Muscle of arm (tissue), 12 donors: Measurements from ENCODE around the gene STK39. TPM values are rescaled to one million over a fixed set of nuclear protein-coding genes. Genes with fewer than 3 reads are reported as not detected.

Experiments used
- DNase-seq: peaks from one replicate; pipeline ENCODE4 v3.0.0-alpha.2; 2013
- polyA plus RNA-seq, 12 donors: library from polyadenylated mRNA; unstranded; fragments of 120-200 nt; gene quantifications; one replicate each; pipeline ENCODE4 v1.2.1, GENCODE V29; 2013; ENCODE audit not compliant: insufficient read length in 12 of 12

The STK39 gene
- polyA plus RNA-seq, 12 donors, result 15.5 to 26.4 (median 21.4) TPM; not detected in 1

- DNase-seq, result no peak
Measured at GRCh38 chr2:168015274-168015953, 232.0 kb downstream of the STK39 start.

- DNase-seq, result no peak
Measured at GRCh38 chr2:168009900-168010299, 237.5 kb downstream of the STK39 start.

GRCh38 chr2:168008646-168009195 lies 238.7 kb downstream of the STK39 start:
- no peak for DNase-seq

- no peak for DNase-seq
Measured at GRCh38 chr2:168006498-168006897, 240.9 kb downstream of the STK39 start.

GRCh38 chr2:168005586-168005985 lies 241.8 kb downstream of the STK39 start:
- no peak for DNase-seq

GRCh38 chr2:168003876-168004275 lies 243.5 kb downstream of the STK39 start:
- DNase-seq, result no peak

- DNase-seq, result no peak
Measured at GRCh38 chr2:168002021-168002553, 245.3 kb downstream of the STK39 start.

- no peak for DNase-seq
Measured at GRCh38 chr2:167992278-167992677, 255.1 kb downstream of the STK39 start.

GRCh38 chr2:167990062-167990461 lies 257.3 kb downstream of the STK39 start:
- no peak for DNase-seq

GRCh38 chr2:167988296-167988695 lies 259.1 kb downstream of the STK39 start:
- no peak for DNase-seq

GRCh38 chr2:167987558-167987957 lies 259.8 kb downstream of the STK39 start:
- no peak for DNase-seq

GRCh38 chr2:167987026-167987425 lies 260.4 kb downstream of the STK39 start:
- DNase-seq, result no peak

GRCh38 chr2:167986223-167986622 lies 261.2 kb downstream of the STK39 start:
- DNase-seq, result no peak

- DNase-seq, result no peak
Measured at GRCh38 chr2:167981945-167982344, 265.4 kb downstream of the STK39 start.

GRCh38 chr2:167980439-167980838 lies 267.0 kb downstream of the STK39 start:
- no peak for DNase-seq

GRCh38 chr2:167972746-167973145 lies 274.6 kb downstream of the STK39 start:
- DNase-seq, result no peak

- no peak for DNase-seq
Measured at GRCh38 chr2:167972020-167972419, 275.4 kb downstream of the STK39 start.

- DNase-seq, result no peak
Measured at GRCh38 chr2:167966937-167967913, 280.2 kb downstream of the STK39 start.

GRCh38 chr2:167965907-167966761 lies 281.3 kb downstream of the STK39 start:
- DNase-seq, result no peak

- DNase-seq, result no peak
Measured at GRCh38 chr2:167964650-167965413, 282.6 kb downstream of the STK39 start.
